Activated naive CD4-positive, alpha-beta T cell treated with anti-CD3 and anti-CD28 coated beads for 36 hours (primary cell): ENCODE data around the gene FLT3LG. TPM values are rescaled to one million over a fixed set of nuclear protein-coding genes. Genes with fewer than 3 reads are reported as not detected.
"Not testable (repeated sequence)": the region's sequence is repeated elsewhere in the genome, so short reads cannot be mapped to it uniquely, and the experiment has no call there.

ENCODE experiments used
- CTCF ChIA-PET: fragments of 350-600 bp; sonication (Branson Sonifier 250); formaldehyde crosslinking; loops from one replicate; lab custom pipeline; 2021; ENCODE audit warnings: antibody characterized with exemption; lab: Charles Lee
- DNase-seq: peaks from one replicate; pipeline ENCODE4 v3.0.0-alpha.2; 2020
- H3K27ac Mint-ChIP-seq: one replicate; pipeline ENCODE4 v1.8.0; 2021; ENCODE audit warnings: mild to moderate bottlenecking, mixed read lengths
- H3K27me3 Mint-ChIP-seq: one replicate; pipeline ENCODE4 v1.8.0; 2021; ENCODE audit warnings: low read depth, mixed read lengths
- H3K36me3 Mint-ChIP-seq: one replicate; pipeline ENCODE4 v1.8.0; 2021; ENCODE audit warnings: low read depth, mixed read lengths
- H3K4me1 Mint-ChIP-seq: one replicate; pipeline ENCODE4 v1.8.0; 2021; ENCODE audit warnings: low read depth, mixed read lengths
- H3K4me3 Mint-ChIP-seq: one replicate; pipeline ENCODE4 v1.8.0; 2021; ENCODE audit warnings: mild to moderate bottlenecking, moderate library complexity, mixed read lengths
- H3K9me3 Mint-ChIP-seq: one replicate; pipeline ENCODE4 v1.8.0; 2021; ENCODE audit warnings: mixed read lengths
- intact Hi-C: fragments of 100-400 bp; cut with micrococcal nuclease; formaldehyde crosslinking; loops from one replicate; pipeline ENCODE4 v1.15.1; 2023
- total RNA-seq, 2 experiments: library from RNA; stranded (reverse); gene quantifications; one replicate each; pipeline ENCODE4 v1.2.3, GENCODE V29; 2021

Gene FLT3LG
- total RNA-seq, 2 experiments from 2014 or later, result 23.9 to 28.4 TPM

- CTCF ChIA-PET, result interaction anchor here (0.8 to 0.9 kb wide), 3 partner anchors 33 to 49 kb away, joined by 3 to 4 read pairs (median 3); no protein-coding TSS in a partner anchor
- H3K9me3 Mint-ChIP-seq, result no peaks in the 10 kb centered on the region
- peaks cover 53% of the 10 kb centered on the region for H3K27me3 Mint-ChIP-seq
These were observed 32.1 kb upstream of the FLT3LG start for GRCh38 chr19:49441960-49442350.

DNA sequence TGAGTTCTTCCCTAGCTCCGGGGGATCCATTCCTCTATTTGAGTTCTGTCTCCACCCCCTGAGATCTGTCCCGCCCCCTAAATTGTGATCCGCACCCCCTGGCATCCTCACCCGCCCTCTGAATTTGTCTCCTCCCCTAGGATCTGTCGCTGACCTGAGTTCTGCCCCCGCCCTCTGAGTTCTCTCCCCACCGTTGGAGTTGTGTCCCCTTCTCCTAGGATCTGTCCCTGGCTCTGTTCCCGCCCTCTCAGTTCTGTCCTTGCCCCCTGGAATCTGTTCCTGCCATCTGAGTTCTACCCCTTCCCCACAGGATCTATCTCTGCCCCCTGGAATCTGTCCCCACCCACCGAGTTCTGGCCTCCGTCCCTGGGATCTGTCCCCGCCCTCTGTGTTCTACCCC is 31.7 kb upstream of the FLT3LG start:
- Mint-ChIP-seq H3K27me3 (peaks cover 49% of the 10 kb centered on the region), H3K4me1 (peaks cover 22% of the 10 kb centered on the region), H3K9me3 (no peaks in the 10 kb centered on the region), H3K4me3 (peak overlapping the region; percentile 75), H3K27ac (no peak overlapping the region), H3K36me3 (peaks cover 3% of the 10 kb centered on the region)
- intact Hi-C loops, result no loop called here
- CTCF ChIA-PET, result interaction anchor here (0.8 to 1.3 kb wide), 3 partner anchors 33 to 51 kb away, joined by 3 to 12 read pairs (median 4); no protein-coding TSS in a partner anchor
- DNase-seq, result peak; percentile 33

More at GRCh38 chr19:49441960-49442350, 32.1 kb upstream of the FLT3LG start:
- DNase-seq, result no peak
- Mint-ChIP-seq H3K4me3 (peak overlapping the region; percentile 75), H3K36me3 (peaks cover 3% of the 10 kb centered on the region), H3K27ac (no peak overlapping the region), H3K4me1 (peaks cover 22% of the 10 kb centered on the region)
- intact Hi-C loops, result no loop called here

DNA sequence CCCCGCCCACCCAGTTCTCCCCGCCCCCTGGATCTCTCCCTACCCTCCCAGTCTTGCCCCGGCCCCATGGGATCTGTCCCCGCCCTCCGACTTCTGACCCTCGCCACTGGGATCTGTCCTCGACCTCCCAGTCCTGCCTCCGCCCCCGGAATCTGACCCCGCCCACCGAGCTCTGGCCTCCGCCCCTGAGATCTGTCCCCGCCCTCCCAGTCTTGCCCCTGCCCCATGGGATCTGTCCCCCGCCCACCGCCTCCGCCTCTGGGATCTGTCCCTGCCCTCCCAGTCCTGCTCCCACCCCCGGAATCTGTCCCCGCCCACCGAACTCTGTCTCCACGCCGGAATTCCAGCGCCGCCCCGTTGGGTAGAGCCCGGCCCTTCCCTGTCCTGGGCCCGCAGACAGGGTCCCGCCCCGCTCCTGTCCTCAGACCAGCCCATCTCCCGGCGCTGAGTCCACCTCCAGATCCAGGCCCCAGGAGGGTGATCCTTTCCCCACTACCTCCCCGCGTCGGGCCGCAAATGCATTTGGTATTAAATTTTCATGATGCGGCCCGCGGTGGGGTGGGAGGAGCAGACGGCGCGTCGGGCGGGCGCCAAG is 31.1 kb upstream of the FLT3LG start:
- CTCF ChIA-PET, result interaction anchor here (0.6 to 1.3 kb wide), 3 partner anchors 8 to 51 kb away, joined by 3 to 12 read pairs (median 3); no protein-coding TSS in a partner anchor
- intact Hi-C loops, result loop anchor here (1.0 kb wide), 7 partner anchors 8 to 217 kb away; partner anchors contain the start of genes FLT3LG and PIH1D1
- DNase-seq, result peak; percentile 70
- peaks cover 6% of the 10 kb centered on the region for H3K36me3 Mint-ChIP-seq
- peaks cover 22% of the 10 kb centered on the region for H3K4me1 Mint-ChIP-seq
- H3K9me3 Mint-ChIP-seq, result no peaks in the 10 kb centered on the region
- H3K27me3 Mint-ChIP-seq, result peaks cover 44% of the 10 kb centered on the region
- H3K27ac Mint-ChIP-seq, result no peak overlapping the region
- H3K4me3 Mint-ChIP-seq, result peak overlapping the region; percentile 75

DNA sequence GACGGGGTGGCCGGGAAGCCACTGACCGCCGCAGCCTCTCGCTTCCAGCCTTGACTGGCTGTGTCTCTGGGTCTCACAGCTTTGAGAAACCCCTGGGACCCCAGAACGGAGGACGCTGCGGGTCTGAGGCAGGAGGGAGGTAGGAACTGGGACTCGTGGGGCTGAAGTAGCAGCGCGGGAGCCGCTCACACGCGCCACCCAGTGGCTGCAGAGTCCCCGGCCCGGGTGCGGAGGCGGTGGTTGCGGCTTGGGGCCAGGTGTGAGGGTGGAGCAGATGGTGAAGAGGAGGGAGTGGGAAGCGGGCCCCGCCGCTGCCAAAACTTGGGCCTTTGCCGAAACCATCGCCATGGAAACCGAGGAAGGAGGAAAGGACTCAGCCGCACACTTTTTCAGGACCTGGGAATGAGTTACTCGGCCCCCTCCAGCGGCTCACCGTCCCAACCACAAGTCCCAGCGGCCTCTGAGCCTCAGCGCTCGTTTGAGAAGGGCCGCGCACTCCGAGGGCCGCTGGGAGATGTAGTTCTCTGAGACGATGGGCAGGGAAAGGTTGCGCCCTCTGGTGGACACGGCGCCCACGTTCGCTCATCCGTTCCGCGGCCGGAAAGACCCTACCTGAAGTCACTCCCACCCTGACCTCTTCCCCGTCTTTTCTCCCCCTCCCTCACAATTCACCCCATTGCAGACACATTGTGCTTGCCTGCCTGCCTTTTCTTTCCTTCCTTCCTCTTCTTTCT is 30.5 kb upstream of the FLT3LG start:
- CTCF ChIA-PET, result interaction anchor here (0.6 to 1.6 kb wide), 7 partner anchors 9 to 637 kb away, joined by 3 to 12 read pairs (median 4); no protein-coding TSS in a partner anchor
- Mint-ChIP-seq H3K27ac (peak overlapping the region; percentile 72), H3K4me1 (peaks cover 23% of the 10 kb centered on the region), H3K36me3 (peaks cover 10% of the 10 kb centered on the region), H3K27me3 (peaks cover 38% of the 10 kb centered on the region), H3K9me3 (no peaks in the 10 kb centered on the region), H3K4me3 (peak overlapping the region; percentile 75)
- intact Hi-C loops, result loop anchor here (1.0 kb wide), 7 partner anchors 8 to 217 kb away; partner anchors contain the start of genes FLT3LG and PIH1D1
- peak; percentile 96 for DNase-seq

- intact Hi-C loops, DNase-seq, H3K9me3 Mint-ChIP-seq: not testable (repeated sequence)
- peaks cover 12% of the 10 kb centered on the region for H3K36me3 Mint-ChIP-seq
- peaks cover 27% of the 10 kb centered on the region for H3K4me1 Mint-ChIP-seq
- peak overlapping the region; percentile 75 for H3K4me3 Mint-ChIP-seq
- CTCF ChIA-PET, result interaction anchor here (0.6 to 1.6 kb wide), 6 partner anchors 50 to 637 kb away, joined by 3 to 6 read pairs (median 4); no protein-coding TSS in a partner anchor
- H3K27me3 Mint-ChIP-seq, result peaks cover 31% of the 10 kb centered on the region
- peak overlapping the region; percentile 8 for H3K27ac Mint-ChIP-seq
These were observed 29.8 kb upstream of the FLT3LG start for GRCh38 chr19:49444100-49444700.

DNA sequence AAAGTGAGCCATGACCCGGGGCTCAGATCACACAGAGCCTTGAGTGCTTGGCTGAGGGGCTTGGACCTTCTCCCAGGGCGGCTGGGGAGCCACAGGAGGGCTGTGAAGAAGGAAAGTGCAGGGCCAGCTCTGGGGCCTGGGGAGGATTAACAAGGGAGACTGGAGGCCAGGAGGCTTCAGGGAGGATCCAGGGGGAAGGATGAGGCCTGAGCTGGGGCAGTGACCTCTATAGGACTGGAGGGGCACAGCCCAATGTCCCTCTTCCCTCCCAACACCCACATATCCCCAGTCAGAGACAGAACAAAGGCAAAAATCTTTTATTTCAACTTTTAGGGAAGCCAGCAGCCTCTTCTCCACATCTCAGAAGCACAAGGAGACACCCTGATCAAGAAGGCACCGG is 28.0 kb upstream of the FLT3LG start:
- intact Hi-C loops, result no loop called here
- CTCF ChIA-PET, result interaction anchor here (0.6 to 1.2 kb wide), 7 partner anchors 11 to 60 kb away, joined by 3 to 6 read pairs (median 3); no protein-coding TSS in a partner anchor
- peaks cover 36% of the 10 kb centered on the region for H3K4me1 Mint-ChIP-seq

DNA sequence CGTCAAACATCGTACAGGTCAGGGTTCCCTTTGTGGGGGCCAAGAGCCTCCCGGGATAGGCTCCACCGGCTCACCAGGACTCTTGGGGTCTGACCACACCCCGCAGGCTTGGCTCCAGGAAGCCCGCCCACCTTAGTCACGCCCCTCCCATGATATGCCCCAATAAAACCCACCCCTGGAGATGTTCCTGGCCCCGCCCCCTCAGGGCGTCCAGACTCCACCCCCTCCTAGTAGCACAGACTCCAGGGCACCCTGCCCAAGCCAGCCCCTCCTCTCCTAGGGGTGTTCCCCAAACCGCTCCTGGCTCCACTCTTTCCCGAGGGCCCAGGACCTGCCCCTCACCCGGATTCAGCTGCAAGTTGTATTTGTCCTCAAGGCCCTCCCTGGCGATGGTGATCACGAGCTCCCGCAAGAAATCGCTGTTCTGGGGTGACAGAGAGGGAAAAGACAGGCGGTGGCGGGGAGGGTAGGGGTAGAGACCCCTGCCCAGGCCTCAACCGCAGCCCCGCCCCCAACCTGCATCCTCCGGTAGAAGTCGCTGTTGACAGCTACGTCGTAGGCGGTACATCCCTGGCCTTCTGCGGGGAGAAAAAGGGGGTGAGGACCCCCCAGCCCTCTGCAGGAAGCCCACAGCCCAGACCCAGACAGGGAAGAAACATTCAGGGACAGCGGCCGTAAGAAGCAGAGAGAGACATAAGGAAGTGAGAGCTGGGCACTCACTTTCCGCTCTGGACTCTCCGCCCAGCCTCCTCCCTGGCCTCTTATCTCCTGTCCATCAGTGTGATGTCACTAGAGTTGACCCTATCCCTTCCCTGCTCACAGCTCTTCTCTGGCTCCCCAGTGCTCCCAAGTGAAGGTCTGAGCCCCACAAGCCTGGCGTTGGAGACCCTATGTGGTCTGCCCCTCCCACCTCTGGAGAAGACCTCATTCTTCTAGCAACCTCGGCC is 26.3 kb upstream of the FLT3LG start:
- CTCF ChIA-PET, result interaction anchor here (2.2 kb wide), 1 partner anchor 25 kb away, joined by 5 read pairs; no protein-coding TSS in a partner anchor
- peaks cover 27% of the 10 kb centered on the region for H3K36me3 Mint-ChIP-seq
- intact Hi-C loops, result no loop called here
- H3K9me3 Mint-ChIP-seq, result no peaks in the 10 kb centered on the region
- H3K27ac Mint-ChIP-seq, result no peak overlapping the region
- H3K27me3 Mint-ChIP-seq, result peaks cover under 1% of the 10 kb centered on the region
- H3K4me1 Mint-ChIP-seq, result peaks cover 35% of the 10 kb centered on the region
- H3K4me3 Mint-ChIP-seq, result no peak overlapping the region
- DNase-seq, result peak; percentile 25

More for the DNA sequence above, 28.0 kb upstream of the FLT3LG start:
- no peak for DNase-seq
- H3K36me3 Mint-ChIP-seq, result peaks cover 23% of the 10 kb centered on the region
- H3K9me3 Mint-ChIP-seq, result no peaks in the 10 kb centered on the region
- H3K4me3 Mint-ChIP-seq, result no peak overlapping the region
- H3K27me3 Mint-ChIP-seq, result peaks cover 13% of the 10 kb centered on the region
- no peak overlapping the region for H3K27ac Mint-ChIP-seq

GRCh38 chr19:49448432-49448786 is 25.6 kb upstream of the FLT3LG start:
- peaks cover 27% of the 10 kb centered on the region for H3K36me3 Mint-ChIP-seq
- peaks cover 35% of the 10 kb centered on the region for H3K4me1 Mint-ChIP-seq
- no peaks in the 10 kb centered on the region for H3K27me3 Mint-ChIP-seq
- CTCF ChIA-PET, result interaction anchor here (2.2 kb wide), 1 partner anchor 25 kb away, joined by 5 read pairs; no protein-coding TSS in a partner anchor
- H3K27ac Mint-ChIP-seq, result no peak overlapping the region
- H3K9me3 Mint-ChIP-seq, result no peaks in the 10 kb centered on the region
- intact Hi-C loops, result no loop called here
- DNase-seq, result no peak
- H3K4me3 Mint-ChIP-seq, result no peak overlapping the region

DNA sequence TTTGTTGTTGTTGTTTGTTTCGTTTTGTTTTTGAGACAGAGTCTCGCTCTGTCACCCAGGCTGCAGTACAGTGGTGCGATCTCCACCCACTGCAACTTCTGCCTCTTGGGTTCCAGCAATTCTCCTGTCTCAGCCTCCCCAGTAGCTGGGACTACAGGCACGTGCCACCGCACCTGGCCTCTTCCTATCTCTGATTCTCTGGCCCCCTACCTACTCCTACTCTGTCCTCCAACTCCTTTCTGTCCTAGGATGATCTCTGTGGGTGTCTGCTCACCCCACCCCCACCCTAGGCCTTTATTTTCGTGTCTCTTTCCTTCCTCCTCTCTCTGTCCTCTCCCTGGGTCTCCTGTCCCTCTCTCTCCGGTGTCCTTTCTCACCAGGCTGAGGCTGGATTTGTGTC is 23.6 kb upstream of the FLT3LG start:
- no peak for DNase-seq
- Mint-ChIP-seq H3K4me1 (peaks cover 32% of the 10 kb centered on the region), H3K4me3 (peak overlapping the region; percentile 100), H3K27ac (peak overlapping the region; percentile 100), H3K36me3 (peaks cover 29% of the 10 kb centered on the region), H3K9me3 (no peaks in the 10 kb centered on the region), H3K27me3 (no peaks in the 10 kb centered on the region)
- intact Hi-C loops, result loop anchor here (5.0 to 10.0 kb wide), 3 partner anchors 317 to 1088 kb away; partner anchors contain the start of genes AP2A1, C19orf73, LIN7B and PPFIA3
- CTCF ChIA-PET, result interaction anchor here (0.6 to 2.2 kb wide), 6 partner anchors 20 to 266 kb away, joined by 3 to 17 read pairs (median 4); partner anchors contain the start of gene FLT3LG

- Mint-ChIP-seq H3K27me3 (no peaks in the 10 kb centered on the region), H3K9me3 (no peaks in the 10 kb centered on the region), H3K4me3 (peak within 1 kb of the TSS; percentile 100), H3K36me3 (peaks cover 27% of the 10 kb centered on the region), H3K27ac (peak within 1 kb of the TSS; percentile 100), H3K4me1 (peaks cover 40% of the 10 kb centered on the region)
- CTCF ChIA-PET, result interaction anchor here (0.8 to 2.2 kb wide), 6 partner anchors 19 to 60 kb away, joined by 3 to 17 read pairs (median 6); partner anchors contain the start of gene FLT3LG
- intact Hi-C loops, result loop anchor here (1.0 to 10.0 kb wide), 6 partner anchors 8 to 1089 kb away; partner anchors contain the start of genes AP2A1, C19orf73, CD37 and LIN7B
- DNase-seq, result peak; percentile 99
These were observed 22.4 kb upstream of the FLT3LG start, which contains the start of gene PIH1D1 for GRCh38 chr19:49451430-49452181. TSS of gene PIH1D1 (minus strand) at chr19:49451814. CDS start at chr19:49451574, 240 bp downstream.
